ENCODE measurements around the gene LRRC58.
"Not testable (repeated sequence)": the region's sequence is repeated elsewhere in the genome, so short reads cannot be mapped to it uniquely, and the experiment has no call there.

The LRRC58 gene

DNA sequence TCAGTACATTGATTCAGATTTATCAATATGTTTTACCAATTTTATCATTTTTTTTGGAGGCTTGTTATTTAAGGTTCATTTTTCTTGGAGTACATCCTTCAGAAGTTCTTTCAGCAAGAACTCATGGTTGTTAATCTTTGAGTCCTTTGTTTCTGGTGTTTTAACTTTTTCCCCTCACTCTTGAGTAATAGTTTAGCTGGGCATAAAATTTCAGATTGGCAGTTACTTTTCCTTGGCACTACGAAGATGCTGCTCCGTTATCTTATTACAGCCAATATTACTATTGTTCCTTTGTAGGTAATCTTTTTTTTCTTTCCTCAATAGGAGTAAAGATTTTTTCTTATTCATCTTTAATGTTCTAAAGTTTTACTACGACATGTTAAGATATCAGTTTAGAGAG is 9.8 kb downstream of the LRRC58 start:
- DNase-seq (ENCODE audit: low spot score): no peak

DNA sequence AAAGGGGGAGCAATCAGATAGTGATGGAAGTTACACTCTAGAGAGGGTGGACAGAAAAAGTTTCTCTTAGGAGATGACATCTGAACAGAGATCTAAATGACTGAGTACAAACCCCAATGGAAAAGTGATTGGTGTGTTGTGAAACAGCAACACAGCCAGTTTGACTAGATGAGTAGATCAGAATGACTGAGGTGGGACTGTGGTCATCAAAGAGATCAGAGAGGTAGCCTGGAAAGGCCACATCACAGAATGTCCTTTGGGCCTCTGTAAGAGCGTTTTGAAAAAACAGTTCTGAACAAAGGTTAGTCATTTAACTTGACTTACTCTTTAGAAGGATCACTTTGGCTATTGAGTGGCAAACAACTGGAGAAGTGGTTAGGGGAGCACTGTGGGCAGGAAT is 10.6 kb downstream of the LRRC58 start:
- no peak for DNase-seq (ENCODE audit: low spot score)

DNA sequence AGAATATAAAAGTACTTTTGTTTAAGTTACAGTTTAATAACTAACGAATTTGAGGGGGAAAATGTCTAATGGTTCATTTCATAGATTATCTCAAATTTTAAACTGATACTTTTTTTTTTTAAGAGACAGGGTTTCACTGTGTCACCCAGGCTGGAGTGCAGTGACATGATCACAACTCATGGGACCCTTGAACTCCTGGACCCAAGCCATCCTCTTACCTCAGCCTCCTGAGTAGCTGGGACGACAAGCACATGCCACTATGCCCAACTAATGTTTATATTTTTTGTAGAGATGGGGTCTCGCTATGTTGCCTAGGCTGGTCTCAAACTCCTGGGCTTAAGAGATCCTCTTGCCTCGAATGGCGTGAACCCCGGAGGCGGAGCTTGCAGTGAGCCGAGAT is 16.5 kb downstream of the LRRC58 start:
- no peak for DNase-seq (ENCODE audit: low spot score)

DNA sequence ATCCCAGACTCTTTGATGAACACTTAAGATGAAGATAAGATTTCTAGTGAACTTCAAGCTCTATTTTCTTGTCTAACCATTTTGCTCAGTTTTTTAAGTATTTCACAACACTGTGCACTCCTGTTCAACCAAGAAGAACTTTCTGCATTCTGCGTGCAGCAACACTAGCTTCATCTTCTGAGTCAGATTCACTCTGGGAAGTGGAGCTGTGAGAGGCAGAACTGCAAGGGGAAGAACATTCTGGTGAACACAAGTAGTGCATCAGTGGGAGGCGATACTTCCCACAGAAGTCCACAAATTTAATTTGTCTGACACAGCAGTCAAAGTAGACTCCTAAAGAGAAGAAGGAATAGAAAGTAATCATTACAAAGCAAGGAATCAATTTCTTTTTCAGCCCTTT is 18.1 kb downstream of the LRRC58 start:
- no peak for DNase-seq (ENCODE audit: low spot score)

DNA sequence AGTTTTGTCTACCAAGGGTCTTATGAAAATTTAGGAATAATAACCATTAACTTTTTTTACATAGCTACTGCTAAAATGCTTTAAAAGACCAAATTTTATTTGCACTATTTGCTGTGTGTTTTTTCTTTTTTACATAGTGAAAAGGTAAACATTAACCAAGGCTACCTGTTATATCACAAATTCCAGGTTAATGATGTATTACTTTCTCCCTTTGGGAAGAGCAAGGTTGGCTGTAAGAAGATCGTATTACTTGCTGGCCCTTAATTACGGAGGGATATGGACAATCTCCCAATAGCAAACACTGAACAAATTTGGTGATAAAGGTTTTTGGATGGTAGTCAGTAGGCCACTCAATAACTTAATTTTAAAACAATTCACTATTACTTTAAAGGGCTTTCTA is 22.4 kb downstream of the LRRC58 start:
- DNase-seq (ENCODE audit: low spot score): no peak

DNA sequence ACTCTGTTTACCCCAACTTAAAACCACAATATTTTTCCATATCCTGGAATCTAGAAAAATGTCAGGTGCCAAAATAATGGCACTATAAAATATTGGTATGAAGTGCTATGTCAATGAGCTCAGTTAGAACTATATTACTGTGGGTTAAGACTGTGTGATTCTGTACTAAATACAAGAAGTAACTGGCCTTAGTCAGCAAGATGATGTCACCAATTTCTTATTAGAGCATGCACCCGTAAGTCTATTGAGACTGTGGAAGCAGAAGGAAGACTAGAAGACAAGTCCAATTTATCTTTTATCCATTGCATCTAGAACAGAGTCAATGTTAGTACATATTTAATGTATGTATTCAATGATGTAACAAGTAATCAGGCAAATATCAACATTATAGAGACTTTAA is 25.0 kb downstream of the LRRC58 start:
- DNase-seq (ENCODE audit: low spot score): no peak

DNA sequence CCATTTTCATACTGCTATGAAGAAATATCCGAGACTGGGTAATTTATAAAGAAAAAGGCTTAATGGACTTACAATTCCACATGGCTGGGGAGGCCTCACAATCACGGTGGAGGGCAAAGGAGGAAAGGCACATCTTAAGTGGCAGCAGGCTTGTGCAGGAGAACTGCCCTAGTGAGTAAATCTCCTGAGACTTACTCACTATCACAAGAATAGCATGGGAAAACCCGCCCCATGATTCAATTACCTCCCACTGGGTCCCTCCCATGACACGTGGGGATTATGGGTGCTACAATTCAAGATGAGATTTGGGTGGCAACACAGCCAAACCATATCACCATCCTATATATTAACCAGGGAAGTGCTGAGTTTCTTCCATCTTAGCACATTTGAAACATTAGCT is 25.4 kb downstream of the LRRC58 start:
- not testable (repeated sequence) for DNase-seq (ENCODE audit: low spot score)

DNA sequence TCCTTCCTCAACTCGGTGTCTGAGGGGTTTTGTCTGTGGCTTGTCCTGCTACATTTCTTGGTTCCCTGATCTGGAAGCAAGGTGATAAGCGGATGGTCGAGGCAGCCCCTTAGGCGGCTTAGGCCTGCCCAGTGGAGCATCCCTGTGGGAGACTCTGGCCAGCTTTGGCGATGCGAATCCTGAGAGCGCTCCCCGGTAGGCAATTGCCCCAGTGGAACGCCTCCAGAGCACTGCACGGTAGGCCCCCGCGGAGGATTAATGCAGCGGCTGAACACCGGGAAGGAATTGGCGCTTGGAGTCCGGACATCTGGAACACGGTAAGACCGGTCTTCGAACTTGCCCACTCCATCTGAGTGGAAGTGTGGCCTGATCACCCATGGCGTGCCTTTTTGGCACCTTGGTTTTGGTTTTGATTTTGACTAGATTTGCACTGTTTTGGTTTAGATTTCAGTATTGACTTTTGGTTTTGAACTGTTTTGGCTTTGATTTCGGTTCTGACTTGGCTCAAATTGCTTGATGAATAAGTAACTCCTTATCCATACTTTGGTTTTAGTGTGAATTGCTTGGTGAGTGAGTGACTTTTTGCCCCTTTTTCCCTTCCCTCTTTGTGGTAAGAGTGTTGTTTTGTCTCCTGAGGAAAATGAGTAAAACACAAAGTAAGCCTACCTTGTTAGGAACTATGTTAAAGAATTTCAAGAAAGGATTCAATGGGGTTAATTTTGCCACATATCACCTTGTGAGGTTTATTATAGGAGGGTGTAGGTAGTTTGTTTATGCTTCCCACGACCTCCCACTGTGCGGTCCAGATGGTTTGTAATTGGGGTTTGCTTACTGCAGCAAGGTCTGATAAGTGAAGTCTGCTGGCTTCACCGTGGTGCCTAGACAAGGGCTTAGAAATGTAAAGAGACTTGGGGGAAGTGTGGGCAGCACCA is 37.0 kb downstream of the LRRC58 start:
- DNase-seq (ENCODE audit: low spot score): no peak

DNA sequence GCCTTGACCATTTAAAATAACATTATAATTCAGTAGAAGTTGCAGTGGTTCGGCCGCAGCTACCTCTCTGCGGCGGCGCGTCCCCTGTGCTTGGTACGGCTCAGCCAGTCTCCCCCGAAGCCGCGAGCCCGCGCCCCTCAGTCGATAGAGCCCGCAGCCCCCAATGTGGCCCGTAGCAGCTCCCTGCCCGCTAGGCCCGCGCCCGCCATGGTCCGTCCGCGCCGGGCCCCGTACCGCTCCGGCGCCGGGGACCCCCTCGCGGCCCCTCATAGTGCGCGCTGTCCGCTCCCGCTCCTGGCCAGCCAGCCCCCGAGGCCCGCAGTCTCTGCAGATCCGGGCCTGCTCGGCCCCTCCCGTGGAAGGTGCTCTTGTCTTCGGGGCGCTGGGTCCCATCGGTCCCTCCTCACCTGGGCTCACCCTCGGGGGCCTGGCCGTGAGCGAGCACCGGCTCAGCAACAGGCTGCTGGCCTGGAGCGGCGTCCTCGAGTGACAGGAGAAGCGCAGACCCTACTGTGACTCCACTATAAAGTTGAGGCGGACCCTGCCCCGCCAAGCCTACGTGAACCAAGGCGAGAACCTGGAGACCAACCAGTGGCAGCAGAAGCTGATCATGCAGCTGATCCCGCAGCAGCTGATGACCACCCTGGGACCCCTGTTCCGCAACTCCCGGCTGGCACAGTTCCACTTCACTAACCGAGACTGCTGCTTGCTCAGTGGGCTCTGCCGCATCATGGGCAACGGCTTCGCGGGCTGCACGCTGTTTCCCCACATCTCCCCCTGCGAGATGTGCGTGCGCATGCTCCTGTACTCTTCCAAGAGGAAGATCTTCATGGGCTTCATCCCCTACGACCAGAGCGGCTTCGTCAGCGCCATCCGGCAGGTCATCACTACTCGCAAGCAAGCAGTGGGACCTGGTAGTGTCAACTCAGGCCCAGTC is 42.4 kb downstream of the LRRC58 start:
- no peak for DNase-seq (ENCODE audit: low spot score)

DNA sequence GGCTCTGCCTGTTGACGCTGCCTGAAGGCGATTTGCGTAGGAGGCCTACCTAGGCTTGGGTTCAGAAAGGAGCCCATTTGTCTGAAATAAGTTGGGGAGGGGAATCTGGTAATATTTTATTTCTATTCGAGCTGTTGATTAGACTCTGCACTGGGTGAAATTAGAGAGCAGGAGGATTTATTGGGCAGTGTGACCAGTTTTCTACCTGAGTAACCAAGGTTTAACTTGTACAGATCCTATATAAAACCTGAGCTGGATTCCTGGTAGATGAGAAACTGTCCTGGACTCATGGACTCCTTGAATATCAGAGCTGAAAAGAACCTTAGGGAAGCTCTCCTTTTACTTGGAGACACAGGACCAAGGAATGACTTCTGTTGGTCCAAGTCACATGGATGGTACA is 44.5 kb downstream of the LRRC58 start:
- no peak for DNase-seq (ENCODE audit: low spot score)

DNA sequence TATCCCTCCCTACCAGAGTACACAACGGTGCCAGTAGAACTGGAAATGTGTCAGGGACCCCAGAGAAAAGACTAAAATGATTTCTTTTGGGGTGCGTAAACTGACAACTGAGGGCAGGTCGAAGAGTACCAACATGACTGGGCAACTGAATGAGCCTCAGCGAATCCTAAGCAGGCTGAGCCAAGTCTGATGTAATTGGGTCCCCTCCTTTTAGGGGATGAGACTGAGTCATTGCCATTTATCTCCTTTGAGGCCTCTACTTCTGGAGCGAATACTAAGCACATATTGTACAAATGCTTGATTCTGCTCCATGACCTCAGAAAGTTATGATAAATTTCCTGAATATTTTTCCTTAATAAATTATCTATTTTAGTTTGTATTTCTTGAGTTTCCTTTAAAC is 46.8 kb downstream of the LRRC58 start:
- DNase-seq (ENCODE audit: low spot score): no peak

DNA sequence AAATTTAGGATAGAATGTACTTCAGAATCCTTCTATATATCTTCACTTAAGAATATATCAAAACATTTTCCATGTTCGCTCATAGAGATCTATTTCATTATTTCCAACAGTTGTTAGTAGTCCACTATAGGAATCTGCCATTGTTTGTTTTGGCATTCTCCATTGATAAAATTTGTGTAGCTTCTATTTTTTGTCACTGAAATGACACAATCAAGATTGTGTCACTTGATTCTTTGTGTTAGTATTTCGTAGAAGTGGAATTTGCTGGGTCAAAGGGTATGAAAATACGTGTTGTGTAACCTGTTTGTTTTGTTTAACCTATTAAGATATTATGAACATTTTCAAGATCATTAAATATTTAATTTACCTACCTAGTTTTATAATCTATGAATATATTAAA is 48.2 kb downstream of the LRRC58 start:
- no peak for DNase-seq (ENCODE audit: low spot score)

DNA sequence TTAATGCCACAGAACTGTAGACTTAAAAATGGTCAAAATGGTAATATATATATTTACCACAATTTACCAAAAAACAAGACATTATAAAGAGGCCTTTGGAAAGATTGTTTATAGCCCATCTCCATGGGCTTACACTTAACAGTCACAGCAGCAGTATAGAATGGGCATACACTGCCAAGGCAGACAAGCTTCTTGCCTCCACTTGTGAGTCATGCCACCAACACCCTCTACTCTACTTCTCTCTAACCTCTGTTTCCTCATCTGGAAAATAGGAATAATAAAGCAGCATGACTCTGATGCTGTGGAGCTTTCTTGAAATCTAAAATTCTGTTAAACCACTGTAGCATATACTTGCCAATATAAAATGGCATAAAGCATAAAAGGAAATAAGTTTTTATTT is 49.8 kb downstream of the LRRC58 start:
- DNase-seq (ENCODE audit: low spot score): no peak

DNA sequence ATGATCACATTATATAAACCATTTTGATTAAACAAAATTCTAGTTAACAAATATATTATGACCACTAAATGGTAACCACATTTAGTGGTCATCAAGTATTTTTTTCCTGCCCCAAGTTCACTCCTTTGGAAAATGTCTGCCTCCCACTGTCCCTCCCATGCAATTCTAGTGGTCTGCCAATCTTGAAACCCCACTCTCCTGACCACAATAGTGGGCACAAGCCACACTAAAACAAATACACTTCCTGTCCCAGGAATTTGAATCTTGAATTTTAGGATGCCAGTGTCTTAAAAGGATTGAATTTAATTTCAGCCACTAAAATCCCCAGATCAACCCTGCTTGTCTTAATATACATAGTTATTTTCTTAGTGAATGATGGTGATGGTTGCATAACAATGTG is 50.2 kb downstream of the LRRC58 start:
- DNase-seq (ENCODE audit: low spot score): no peak

DNA sequence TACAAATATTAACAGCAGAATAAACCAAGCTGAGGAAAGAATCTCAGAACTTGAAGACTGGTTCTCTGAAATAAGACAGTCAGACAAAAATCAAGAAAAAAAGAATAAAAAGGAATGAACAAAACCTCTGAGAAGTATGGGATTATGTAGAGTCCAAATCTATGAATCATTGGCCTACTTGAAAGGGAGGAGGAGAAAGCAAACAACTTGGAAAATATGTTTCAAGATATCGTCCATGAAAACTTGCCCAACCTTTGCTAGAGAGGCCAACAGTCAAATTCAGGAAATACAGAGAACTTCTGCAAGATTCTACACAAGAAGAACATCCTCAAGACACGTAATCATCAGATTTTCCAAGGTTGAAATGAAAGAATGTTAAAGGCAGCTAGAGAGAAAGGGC is 57.6 kb downstream of the LRRC58 start:
- not testable (repeated sequence) for DNase-seq (ENCODE audit: low spot score)

DNA sequence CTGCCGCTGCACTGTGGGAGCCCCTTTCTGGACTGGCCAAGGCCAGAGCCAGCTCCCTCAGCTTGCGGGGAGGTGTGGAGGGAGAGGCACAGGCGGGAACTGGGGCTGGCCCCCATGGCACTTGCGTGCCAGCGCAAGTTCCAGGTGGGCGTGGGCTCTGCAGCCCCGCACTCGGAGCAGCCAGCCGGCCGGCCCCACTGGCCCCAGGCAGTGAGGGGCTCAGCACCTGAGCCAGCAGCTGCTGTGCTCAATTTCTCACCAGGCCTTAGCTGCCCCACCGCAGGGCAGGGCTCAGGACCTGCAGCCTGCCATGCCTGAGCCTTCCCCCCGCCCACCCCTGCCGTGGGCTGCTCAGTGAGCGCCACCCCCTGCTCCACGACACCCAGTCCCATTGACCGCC is 59.5 kb downstream of the LRRC58 start:
- no peak for DNase-seq (ENCODE audit: low spot score)

DNA sequence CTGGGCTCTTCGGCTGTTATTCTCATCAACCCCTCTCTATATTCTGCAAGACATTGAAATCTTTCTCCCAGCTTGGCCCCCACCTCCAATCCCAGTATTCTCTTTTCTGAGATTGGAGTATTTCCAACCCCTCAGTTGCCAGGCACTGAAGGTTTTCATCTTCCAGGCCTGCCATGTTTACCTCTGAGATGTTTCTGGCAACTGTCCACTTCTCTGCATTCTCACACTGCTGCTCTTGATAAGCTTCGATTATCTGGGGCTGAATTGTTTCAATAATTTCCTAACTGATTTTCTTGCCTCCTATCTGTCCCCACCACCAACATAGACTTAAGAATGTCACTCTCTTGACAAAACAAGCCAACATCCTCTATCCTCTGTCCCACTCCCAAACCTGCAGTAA is 62.7 kb downstream of the LRRC58 start:
- DNase-seq (ENCODE audit: low spot score): no peak

DNA sequence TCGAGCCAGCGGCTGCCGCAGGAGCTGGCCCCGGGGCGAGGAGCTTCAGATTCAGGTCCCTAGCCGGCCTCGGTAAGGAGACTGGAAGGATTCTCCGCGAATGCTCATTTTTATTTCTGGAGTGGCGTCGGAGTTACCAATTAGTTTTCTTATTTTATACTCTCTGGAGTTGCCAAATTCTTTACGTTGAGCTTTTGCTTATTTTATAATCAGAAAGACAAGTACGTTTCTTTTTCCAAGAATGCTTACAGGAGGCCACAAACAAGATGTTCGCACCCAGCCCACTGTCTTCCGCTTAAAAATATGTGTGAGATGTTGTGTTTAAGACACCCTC is 63.7 kb downstream of the LRRC58 start:
- DNase-seq (ENCODE audit: low spot score): no peak

DNA sequence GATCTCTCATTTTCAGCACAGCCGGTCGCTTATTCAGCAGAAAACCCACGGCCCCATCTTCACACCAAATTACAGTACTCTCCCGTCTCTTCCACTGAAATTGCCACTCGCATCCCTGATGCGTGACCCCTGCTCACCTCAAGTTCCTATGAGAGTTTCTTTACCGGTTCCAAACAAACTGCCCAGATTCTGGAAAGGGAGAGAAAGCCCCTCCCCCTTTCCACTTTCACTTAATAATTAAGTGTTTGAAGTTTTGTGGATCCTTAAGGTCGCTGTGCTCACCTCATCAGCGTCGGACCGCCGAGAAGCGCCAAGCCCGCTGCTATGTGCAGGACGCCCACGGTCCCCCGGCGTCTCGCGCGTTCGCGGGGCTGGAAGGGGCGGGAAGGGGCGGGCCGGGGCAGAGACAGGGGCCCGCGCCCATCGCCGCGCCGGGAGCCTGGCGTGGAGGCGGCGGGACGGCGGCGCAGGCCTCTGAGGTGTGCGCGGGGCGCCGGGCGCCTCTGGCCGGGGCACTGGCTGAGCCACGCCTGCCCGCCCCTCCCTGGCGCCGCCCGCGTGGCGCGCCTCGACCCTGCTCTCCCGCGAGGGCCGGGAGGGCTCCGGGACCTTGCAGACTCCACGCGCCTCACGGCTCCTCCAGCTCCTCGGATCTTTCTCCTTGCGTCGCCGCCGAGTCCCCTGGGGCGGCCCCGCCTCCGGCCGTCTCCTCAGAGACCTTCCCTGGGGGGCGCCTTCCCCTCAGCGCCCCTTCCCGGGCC is 64.2 kb downstream of the LRRC58 start, which contains the start of gene GPR156:
GPR156 (minus strand) TSS at position 476 of the 761 bp plus-strand sequence. CDS start 41,124 bp downstream, outside the sequence.
- DNase-seq (ENCODE audit: low spot score): no peak

DNA sequence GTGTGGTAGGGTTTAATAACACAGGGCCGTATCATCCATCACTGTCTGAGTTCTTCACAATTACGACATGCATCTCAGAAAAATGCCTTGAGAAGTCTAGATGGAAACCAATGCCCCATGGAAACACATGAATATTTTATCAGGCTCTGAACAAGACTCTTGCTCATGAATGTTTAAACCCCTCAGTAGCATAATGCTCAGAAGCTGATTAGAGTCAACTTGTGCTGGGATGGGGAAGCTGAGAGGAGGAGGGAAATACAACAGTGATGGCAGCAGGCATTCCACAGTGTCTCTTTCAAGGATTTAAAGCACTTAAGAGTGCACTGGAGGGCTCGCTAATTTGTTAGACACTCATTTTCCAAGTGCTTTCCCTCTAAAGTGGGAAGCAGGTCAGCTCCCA is 67.9 kb downstream of the LRRC58 start:
- DNase-seq (ENCODE audit: low spot score): no peak

DNA sequence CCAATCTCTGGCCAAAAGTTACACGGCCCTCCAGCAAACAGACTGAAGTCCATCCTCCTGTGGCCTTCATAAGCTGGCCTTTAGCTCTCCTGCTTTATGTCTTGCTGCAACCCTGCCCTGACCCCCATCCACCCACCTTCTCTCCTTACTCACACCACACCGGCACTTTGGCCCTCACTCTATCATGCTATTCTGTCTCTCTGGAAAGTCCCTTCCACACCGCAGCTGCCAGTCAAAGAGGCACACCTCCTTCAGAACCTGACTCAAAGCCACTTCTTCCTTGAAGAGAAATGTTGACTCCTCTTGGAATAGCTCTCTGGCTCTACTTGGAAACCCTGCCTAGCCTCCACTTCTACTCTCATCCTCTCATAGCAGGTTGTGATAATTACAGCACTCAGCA is 68.6 kb downstream of the LRRC58 start:
- no peak for DNase-seq (ENCODE audit: low spot score)

DNA sequence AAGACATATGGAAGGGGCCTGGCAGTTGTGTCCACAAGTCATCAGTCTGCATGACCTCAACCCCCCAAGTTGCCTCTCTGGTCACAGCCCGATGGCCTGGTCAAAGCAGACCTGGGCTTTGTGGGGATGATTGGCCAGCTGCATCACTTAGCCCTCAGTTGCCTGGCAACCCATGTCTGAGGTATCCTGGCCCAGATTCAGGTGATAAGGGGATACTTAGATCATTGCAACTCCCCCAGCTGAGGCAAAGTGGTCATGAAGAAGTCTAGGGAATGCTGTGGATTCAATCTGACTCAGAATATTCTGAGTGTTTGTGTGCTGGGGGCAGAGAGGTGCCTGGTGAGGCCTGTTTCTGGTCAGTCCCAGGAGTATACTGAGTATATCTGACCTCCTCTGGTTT is 69.1 kb downstream of the LRRC58 start:
- DNase-seq (ENCODE audit: low spot score): no peak

Measured in globus pallidus (tissue), 1 donor.